ENCODE data around the gene ARRDC5. TPM values are rescaled to one million over a fixed set of nuclear protein-coding genes. Genes with fewer than 3 reads are reported as not detected.
A peak's percentile ranks its signal among the peaks of the same experiment; 100 is the strongest.

The ARRDC5 gene
- polyA plus RNA-seq, 1 donor (not counting 4 experiments of a cell fraction or from before 2014, with no cell fraction given): not detected

- Histone ChIP-seq H3K27ac (ENCODE audit: control insufficient read depth, insufficient read depth, low read length) (peak overlapping the region; percentile 26), H3K4me3 (ENCODE audit: control insufficient read depth in 2 of 3, extremely low read depth in 1 of 3, insufficient read depth in 2 of 3, low read depth in 1 of 3, low read length in 3 of 3) (peak overlapping the region in 2 of 3 experiments; percentile 1 to 5), H4K20me1 (ENCODE audit: control insufficient read depth, extremely low read depth, insufficient read depth, low read length) (no peaks in the 10 kb centered on the region), H3K4me2 (ENCODE audit: control insufficient read depth, extremely low read depth, insufficient read depth, low read depth, low read length) (peak overlapping the region; percentile 87), H3K9me3 (ENCODE audit: control insufficient read depth, low read depth, low read length) (no peaks in the 10 kb centered on the region), H3K79me2 (ENCODE audit: control insufficient read depth, insufficient read depth, low read length) (peaks cover 53% of the 10 kb centered on the region), H2AFZ (ENCODE audit: control insufficient read depth, low read length) (peak overlapping the region; percentile 40), H3K9me1 (ENCODE audit: control insufficient read depth, extremely low read depth, insufficient read depth, low read length) (peaks cover 2% of the 10 kb centered on the region), H3K4me1 (ENCODE audit: control insufficient read depth, extremely low read depth, insufficient read depth, low read length) (peaks cover 41% of the 10 kb centered on the region), H3K27me3 (ENCODE audit: control insufficient read depth, extremely low read depth, insufficient read depth, low read length) (no peaks in the 10 kb centered on the region), H3K36me3 (ENCODE audit: control insufficient read depth in 2 of 2, extremely low read depth in 1 of 2, insufficient read depth in 2 of 2, low read length in 2 of 2) (peaks cover 0 to 16% of the 10 kb centered on the region in 2 experiments), H3K9ac (ENCODE audit: control insufficient read depth, extremely low read depth, insufficient read depth, low read length) (peak overlapping the region; percentile 50)
- dilution Hi-C loops (cut with MboI; ENCODE audit: extremely low pct_ligation_motif_present, low sequenced_read_pairs): no loop called here
- DNase-seq (ENCODE audit: low read depth, low spot score) (peak; percentile 58), FAIRE-seq (peak; percentile 79)
- TF ChIP-seq EZH2 (IDR thresholded peaks at IDR 0.05; ENCODE audit: low read length): no peak
- no peak for TF ChIP-seq CTCF (optimal IDR thresholded peaks at IDR 0.05 in 1 of 3, IDR thresholded peaks at IDR 0.05 in 1 of 3, conservative IDR thresholded peaks at IDR 0.05 in 1 of 3; ENCODE audit: extremely low read depth in 1 of 3, insufficient read depth in 2 of 3, low read length in 3 of 3)
Measured at GRCh38 chr19:4914736-4915501, 12.2 kb upstream of the ARRDC5 start.

- H3K4me1 ChIP-seq (ENCODE audit: control insufficient read depth, extremely low read depth, insufficient read depth, low read length): peaks cover 41% of the 10 kb centered on the region
- DNase-seq (ENCODE audit: low read depth, low spot score) (no peak), FAIRE-seq (peak; percentile 41)
- H3K9me3 ChIP-seq (ENCODE audit: control insufficient read depth, low read depth, low read length): no peaks in the 10 kb centered on the region
- H3K9me1 ChIP-seq (ENCODE audit: control insufficient read depth, extremely low read depth, insufficient read depth, low read length): peaks cover 2% of the 10 kb centered on the region
- no peaks in the 10 kb centered on the region for H4K20me1 ChIP-seq (ENCODE audit: control insufficient read depth, extremely low read depth, insufficient read depth, low read length)
- H3K27me3 ChIP-seq (ENCODE audit: control insufficient read depth, extremely low read depth, insufficient read depth, low read length): no peaks in the 10 kb centered on the region
- H3K9ac ChIP-seq (ENCODE audit: control insufficient read depth, extremely low read depth, insufficient read depth, low read length): peak overlapping the region; percentile 50
- peak overlapping the region in 2 of 3 experiments; percentile 1 to 5 for H3K4me3 ChIP-seq (ENCODE audit: control insufficient read depth in 2 of 3, extremely low read depth in 1 of 3, insufficient read depth in 2 of 3, low read depth in 1 of 3, low read length in 3 of 3)
- TF ChIP-seq CTCF (optimal IDR thresholded peaks at IDR 0.05 in 1 of 3, IDR thresholded peaks at IDR 0.05 in 1 of 3, conservative IDR thresholded peaks at IDR 0.05 in 1 of 3; ENCODE audit: extremely low read depth in 1 of 3, insufficient read depth in 2 of 3, low read length in 3 of 3) (no peak), EZH2 (IDR thresholded peaks at IDR 0.05; ENCODE audit: low read length) (no peak)
- H3K27ac ChIP-seq (ENCODE audit: control insufficient read depth, insufficient read depth, low read length): peak overlapping the region; percentile 26
- dilution Hi-C loops (cut with MboI; ENCODE audit: extremely low pct_ligation_motif_present, low sequenced_read_pairs): no loop called here
- H3K36me3 ChIP-seq (ENCODE audit: control insufficient read depth in 2 of 2, extremely low read depth in 1 of 2, insufficient read depth in 2 of 2, low read length in 2 of 2): peaks cover 0 to 16% of the 10 kb centered on the region in 2 experiments
- peaks cover 53% of the 10 kb centered on the region for H3K79me2 ChIP-seq (ENCODE audit: control insufficient read depth, insufficient read depth, low read length)
- no peak overlapping the region for H2AFZ ChIP-seq (ENCODE audit: control insufficient read depth, low read length)
- peak overlapping the region; percentile 87 for H3K4me2 ChIP-seq (ENCODE audit: control insufficient read depth, extremely low read depth, insufficient read depth, low read depth, low read length)
Measured at GRCh38 chr19:4913996-4914735, 11.5 kb upstream of the ARRDC5 start.

Data from keratinocyte (primary cell).